CD4-positive, alpha-beta T cell treated with Interleukin-10 for 1 hour (primary cell): Measurements from ENCODE around the gene BDH2.

Experiments used
- DNase-seq: peaks from one replicate; pipeline ENCODE4 v3.0.0-alpha.2; 2020

Gene BDH2

GRCh38 chr4:103099691-103100392 lies at the start of gene BDH2:
Gene BDH2 (minus strand): TSS chr4:103099834. CDS start chr4:103096254, 3,580 bp downstream.
- peak; percentile 88 for DNase-seq

GRCh38 chr4:103144926-103145325 lies 45.3 kb upstream of the BDH2 start:
- no peak for DNase-seq

GRCh38 chr4:103137446-103137827 lies 37.8 kb upstream of the BDH2 start:
- no peak for DNase-seq

GRCh38 chr4:103136671-103137445 lies 37.2 kb upstream of the BDH2 start:
- peak; percentile 4 for DNase-seq

GRCh38 chr4:103129174-103129573 lies 29.5 kb upstream of the BDH2 start:
- no peak for DNase-seq

- DNase-seq = no peak
Observed at GRCh38 chr4:103126126-103126525, 26.5 kb upstream of the BDH2 start.

GRCh38 chr4:103123114-103123513 lies 23.5 kb upstream of the BDH2 start:
- DNase-seq = no peak

GRCh38 chr4:103118166-103118565 lies 18.5 kb upstream of the BDH2 start:
- no peak for DNase-seq

- DNase-seq = no peak
Observed at GRCh38 chr4:103111598-103111997, 12.0 kb upstream of the BDH2 start.

- DNase-seq = no peak
Observed at GRCh38 chr4:103108542-103108941, 8.9 kb upstream of the BDH2 start.

- DNase-seq = no peak
Observed at GRCh38 chr4:103105558-103106356, 6.1 kb upstream of the BDH2 start.

GRCh38 chr4:103104886-103105285 lies 5.3 kb upstream of the BDH2 start:
- DNase-seq = no peak

GRCh38 chr4:103100691-103101090 lies 1.1 kb upstream of the BDH2 start:
- no peak for DNase-seq

- DNase-seq = no peak
Observed at GRCh38 chr4:103098756-103099440, 736 bp downstream of the BDH2 start.

- DNase-seq = no peak
Observed at GRCh38 chr4:103098341-103098740, 1.3 kb downstream of the BDH2 start.

GRCh38 chr4:103097112-103097511 lies 2.5 kb downstream of the BDH2 start:
- no peak for DNase-seq

- DNase-seq = no peak
Observed at GRCh38 chr4:103095080-103095479, 4.6 kb downstream of the BDH2 start.

- no peak for DNase-seq
Observed at GRCh38 chr4:103092245-103092644, 7.4 kb downstream of the BDH2 start.

- peak; percentile 77 for DNase-seq
Observed at GRCh38 chr4:103091601-103092223, 7.9 kb downstream of the BDH2 start.

- DNase-seq = no peak
Observed at GRCh38 chr4:103089481-103089880, 10.2 kb downstream of the BDH2 start.

GRCh38 chr4:103086551-103086950 lies 13.1 kb downstream of the BDH2 start:
- no peak for DNase-seq

- DNase-seq = no peak
Observed at GRCh38 chr4:103085555-103086196, 14.0 kb downstream of the BDH2 start.
